22Rv1 (cell line): Measurements from ENCODE around the gene DVL1.
A peak's percentile ranks its signal among the peaks of the same experiment; 100 is the strongest.

Experiments
- H3K27ac ChIP-seq: fragments of 450-650 bp; 2 replicates; pipeline ENCODE4 v1.5.1; 2017
- ZFX ChIP-seq: fragments of 450-650 bp; IDR thresholded peaks from 2 replicates; pipeline ENCODE4 v1.6.1; 2017; ENCODE audit warnings: antibody characterized with exemption, borderline replicate concordance
- TF ChIP-seq, protein P1 (sequence below): fragments of 450-650 bp; IDR thresholded peaks from 2 replicates; pipeline ENCODE4 v1.5.1; 2017; ENCODE audit warnings: mild to moderate bottlenecking

Gene DVL1

DNA sequence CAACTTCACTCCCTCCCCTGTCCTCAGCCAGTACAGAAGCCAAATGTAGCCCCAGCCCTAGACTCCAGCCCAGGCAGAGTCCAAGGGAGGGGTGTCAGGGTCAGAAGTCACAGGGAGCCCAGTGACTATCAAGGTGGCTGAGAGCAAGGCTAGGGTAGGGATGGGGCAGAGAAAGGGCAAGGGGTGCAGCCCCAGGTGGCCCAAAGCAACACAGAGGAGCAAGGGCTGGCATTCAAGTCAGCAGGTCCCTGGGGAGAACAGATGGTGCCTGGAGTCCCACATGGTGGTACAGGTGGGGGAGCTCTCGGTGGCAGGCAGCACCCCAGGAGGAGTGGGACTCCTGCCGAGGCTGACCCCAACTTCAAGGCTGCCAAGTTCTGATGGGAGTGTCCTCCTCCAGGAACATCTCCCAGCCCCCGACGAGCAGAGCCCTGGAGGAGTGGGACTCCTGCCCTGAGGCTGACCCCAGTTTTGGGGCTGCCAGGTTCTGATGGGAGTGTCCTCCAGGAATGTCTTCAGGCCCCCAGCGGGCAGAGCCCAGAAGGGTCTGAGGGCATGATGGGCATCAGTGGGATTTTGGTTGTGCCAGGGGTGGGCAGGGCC lies 3.7 kb upstream of the DVL1 start:
- H3K27ac ChIP-seq, result peak overlapping the region; percentile 47
- TF ChIP-seq ZFX, result no peak
- TF ChIP-seq, protein P1, sequence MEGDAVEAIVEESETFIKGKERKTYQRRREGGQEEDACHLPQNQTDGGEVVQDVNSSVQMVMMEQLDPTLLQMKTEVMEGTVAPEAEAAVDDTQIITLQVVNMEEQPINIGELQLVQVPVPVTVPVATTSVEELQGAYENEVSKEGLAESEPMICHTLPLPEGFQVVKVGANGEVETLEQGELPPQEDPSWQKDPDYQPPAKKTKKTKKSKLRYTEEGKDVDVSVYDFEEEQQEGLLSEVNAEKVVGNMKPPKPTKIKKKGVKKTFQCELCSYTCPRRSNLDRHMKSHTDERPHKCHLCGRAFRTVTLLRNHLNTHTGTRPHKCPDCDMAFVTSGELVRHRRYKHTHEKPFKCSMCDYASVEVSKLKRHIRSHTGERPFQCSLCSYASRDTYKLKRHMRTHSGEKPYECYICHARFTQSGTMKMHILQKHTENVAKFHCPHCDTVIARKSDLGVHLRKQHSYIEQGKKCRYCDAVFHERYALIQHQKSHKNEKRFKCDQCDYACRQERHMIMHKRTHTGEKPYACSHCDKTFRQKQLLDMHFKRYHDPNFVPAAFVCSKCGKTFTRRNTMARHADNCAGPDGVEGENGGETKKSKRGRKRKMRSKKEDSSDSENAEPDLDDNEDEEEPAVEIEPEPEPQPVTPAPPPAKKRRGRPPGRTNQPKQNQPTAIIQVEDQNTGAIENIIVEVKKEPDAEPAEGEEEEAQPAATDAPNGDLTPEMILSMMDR, result no peak

DNA sequence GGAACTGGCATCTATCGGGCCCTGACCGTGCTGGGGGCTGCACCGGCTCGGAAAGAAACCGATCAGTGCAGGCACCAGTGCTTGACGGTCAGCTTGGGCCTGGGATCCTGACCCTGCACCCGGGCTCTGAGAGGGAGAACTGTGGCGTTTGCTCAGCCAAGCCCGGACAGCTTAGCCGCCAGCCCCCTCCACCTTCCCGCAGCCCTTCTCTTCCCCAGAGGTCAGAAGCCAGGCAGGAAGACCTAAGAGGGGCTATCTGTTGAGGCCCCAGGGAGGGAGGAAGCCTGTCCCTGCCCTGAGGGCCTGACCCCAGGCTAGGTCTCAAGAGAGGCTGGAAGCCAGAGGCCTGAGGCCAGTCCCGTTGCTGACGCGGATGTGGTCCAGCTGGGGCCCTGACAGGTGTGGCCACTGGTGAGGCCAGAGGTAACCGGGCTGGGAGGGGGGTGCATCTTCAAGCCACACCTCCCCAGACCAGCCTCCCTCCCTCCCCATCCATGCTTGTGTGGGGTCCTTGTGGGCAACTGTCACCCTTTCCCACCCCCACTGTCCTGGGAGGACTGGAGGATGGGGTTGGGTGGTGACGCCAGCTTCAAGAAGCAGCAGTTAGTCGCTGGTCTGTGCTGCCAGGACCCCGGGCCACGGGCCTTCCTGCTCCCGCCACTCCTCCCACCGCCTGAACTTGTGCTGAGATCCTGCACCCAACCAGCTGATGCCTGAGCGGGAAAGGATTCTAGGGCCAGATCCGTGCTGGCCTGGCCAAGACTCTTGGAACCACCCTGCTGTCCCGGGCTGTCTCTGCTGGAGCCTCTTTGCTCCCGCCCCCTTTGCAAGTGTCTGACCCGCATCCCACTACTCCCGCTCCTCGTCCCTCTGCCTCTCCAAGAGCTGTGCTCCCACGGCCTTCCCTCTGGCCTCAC lies 2.6 kb upstream of the DVL1 start:
- TF ChIP-seq ZFX, result no peak
- TF ChIP-seq, protein P1, result no peak
- peak overlapping the region; percentile 47 for H3K27ac ChIP-seq

DNA sequence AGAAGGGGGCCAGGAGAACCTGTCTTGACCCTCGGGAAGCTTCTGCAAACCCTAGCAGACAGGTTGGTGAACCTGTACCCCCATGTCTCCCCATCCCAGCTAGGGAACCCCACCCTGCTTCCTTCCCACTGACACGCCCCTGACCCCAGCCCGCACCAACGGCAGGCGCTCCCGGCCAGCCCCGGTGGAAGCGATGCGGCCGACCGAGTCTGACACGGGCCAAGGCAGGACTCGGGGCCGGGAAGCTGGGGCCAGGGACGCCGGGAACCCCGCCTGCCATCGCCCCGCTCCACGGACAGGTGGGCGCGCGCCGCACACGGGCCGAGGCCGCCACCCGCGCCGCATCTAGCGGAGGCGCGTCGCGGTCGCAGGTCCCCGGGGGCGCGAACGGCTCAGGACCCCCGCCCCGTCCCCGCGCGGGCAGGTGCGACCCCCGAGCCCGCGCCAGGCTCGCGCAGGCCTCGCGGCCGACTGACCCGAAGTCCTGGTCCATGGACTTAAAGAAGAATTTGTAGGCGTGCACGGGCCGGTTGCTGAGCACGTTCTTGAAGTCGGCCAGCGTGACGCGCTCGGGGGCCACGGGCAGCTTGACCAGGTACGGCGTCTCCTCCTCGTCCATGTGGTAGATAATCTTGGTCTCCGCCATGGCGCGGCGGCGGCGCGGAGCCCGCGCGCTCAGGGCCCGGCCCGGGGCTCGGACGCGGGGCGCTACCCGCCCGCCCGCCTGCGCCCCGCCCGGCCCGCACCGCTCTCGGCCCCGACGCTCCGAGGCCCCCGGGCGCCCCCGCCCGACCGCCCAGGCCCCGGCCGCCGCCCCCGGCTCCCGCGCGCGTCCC lies 580 bp downstream of the DVL1 start:
- no peak for TF ChIP-seq ZFX
- TF ChIP-seq, protein P1, result no peak
- H3K27ac ChIP-seq, result peak overlapping the region; percentile 88

DNA sequence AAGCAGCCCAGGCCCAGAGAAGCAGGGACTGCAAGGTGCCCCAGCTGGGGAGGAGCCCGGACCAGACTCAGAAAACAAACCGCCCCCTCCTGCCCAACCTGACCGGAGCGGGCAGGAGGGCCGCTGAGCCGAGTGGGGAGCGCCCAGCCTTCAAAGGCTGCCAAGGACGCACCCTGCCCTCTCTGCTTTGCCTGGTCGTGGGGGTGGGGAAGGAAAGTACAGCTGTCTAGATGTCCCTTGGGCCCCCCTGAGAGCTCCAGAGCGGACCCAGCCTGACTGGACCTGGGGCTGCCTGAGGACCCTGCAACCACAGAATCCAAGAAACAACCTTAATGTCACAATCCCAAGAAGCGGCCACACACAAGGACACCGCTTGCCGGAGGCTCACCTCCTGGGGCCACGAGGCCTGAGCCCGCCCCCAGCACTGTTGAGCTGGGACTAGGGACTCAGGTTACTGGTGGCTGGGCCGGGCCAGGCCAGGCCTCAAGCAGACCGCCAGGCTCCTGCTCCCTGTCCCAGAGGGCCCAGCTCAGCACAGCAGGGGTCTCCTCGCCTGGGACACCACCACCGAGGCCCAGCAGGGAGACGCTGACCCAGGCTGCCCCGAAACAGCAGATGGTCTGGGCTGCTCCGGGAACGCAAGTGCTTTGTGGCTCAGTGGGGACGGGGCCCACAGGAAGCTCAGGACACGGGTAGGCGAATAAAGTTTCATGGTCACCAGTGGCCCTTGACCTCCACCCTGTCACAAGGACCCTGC lies 1.4 kb downstream of the DVL1 start:
- H3K27ac ChIP-seq, result peak overlapping the region; percentile 88

DNA sequence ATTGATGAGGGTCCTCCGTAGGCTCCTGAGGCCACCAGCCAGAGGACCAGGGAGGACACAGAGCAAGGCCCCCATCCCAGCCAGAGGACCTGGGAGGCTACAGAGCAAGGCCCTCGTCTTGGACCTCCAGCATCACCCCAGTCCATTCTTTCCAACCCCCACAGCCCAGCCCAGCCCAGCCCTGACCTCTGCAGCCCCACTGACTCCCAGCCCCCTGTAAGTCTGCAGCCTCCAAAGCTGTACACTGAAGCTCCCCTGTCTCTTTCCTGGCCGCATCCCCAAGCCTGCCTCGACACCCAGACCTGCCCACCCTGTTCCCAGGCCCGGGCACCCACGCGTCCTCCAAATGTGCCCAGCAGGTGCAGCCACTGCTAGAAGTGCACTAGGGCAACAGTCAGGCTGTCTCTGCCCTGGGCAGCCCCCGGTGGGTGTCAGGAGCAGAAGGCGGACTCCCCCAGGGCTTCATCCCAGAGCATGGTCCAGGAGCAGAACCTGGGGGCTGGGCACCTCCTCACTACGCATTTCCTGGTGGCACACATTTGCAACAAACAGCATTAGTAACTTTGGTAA lies 2.1 kb downstream of the DVL1 start:
- TF ChIP-seq, protein P1, result no peak
- no peak for TF ChIP-seq ZFX

More for the DNA sequence above, 1.4 kb downstream of the DVL1 start:
- TF ChIP-seq, protein P1, result no peak
- TF ChIP-seq ZFX, result no peak

DNA sequence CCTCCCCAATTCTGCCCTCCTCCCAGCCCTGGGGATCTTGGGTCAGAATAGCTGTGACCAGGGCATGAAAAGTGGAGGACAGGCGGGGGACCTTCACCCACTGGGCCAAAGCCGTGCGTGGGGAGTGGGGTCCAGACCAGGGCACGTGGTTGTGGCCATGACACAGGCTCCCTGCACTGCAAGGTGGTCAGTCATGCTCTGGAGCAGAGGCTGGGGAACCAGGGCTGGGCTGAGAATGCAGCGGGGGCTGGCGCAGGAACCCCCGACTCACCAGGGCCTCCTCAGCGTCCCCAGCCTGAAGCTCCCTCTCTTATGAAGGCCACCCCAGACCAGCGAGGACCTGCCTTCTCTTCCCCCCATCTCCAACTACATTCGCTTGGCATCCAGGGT lies 2.7 kb downstream of the DVL1 start:
- H3K27ac ChIP-seq, result peak overlapping the region; percentile 88; the same call in 1 of the 2 replicates
- TF ChIP-seq ZFX, result no peak
- TF ChIP-seq, protein P1, result no peak

More for the DNA sequence above, 2.1 kb downstream of the DVL1 start:
- H3K27ac ChIP-seq, result peak overlapping the region; percentile 88
